Middle frontal gyrus (tissue), 1 donor: ENCODE results near the gene COQ7.

Source experiments
- DNase-seq: peaks from one replicate; pipeline ENCODE4 v3.0.0-alpha.2; 2015; ENCODE audit warnings: low spot score; ENCODE audit errors: extremely low spot score

The COQ7 gene

GRCh38 chr16:19067349-19068236 lies at the start of gene COQ7:
Gene COQ7, plus strand, starts transcription at chr16:19067614. Its CDS starts 51 bp downstream, at chr16:19067665.
- DNase-seq: peak; percentile 99

GRCh38 chr16:19020689-19021088 lies 46.7 kb upstream of the COQ7 start:
- no peak for DNase-seq

GRCh38 chr16:19021747-19022146 lies 45.7 kb upstream of the COQ7 start:
- no peak for DNase-seq

GRCh38 chr16:19027416-19027815 lies 40.0 kb upstream of the COQ7 start:
- no peak for DNase-seq

GRCh38 chr16:19029980-19030379 lies 37.4 kb upstream of the COQ7 start:
- no peak for DNase-seq

GRCh38 chr16:19031738-19032137 lies 35.7 kb upstream of the COQ7 start:
- no peak for DNase-seq

GRCh38 chr16:19033761-19034160 lies 33.7 kb upstream of the COQ7 start:
- DNase-seq: no peak

- DNase-seq: no peak
Observed at GRCh38 chr16:19040400-19040799, 27.0 kb upstream of the COQ7 start.

GRCh38 chr16:19044769-19045168 lies 22.6 kb upstream of the COQ7 start:
- no peak for DNase-seq

- no peak for DNase-seq
Observed at GRCh38 chr16:19046062-19046461, 21.4 kb upstream of the COQ7 start.

- DNase-seq: no peak
Observed at GRCh38 chr16:19062706-19063105, 4.7 kb upstream of the COQ7 start.

GRCh38 chr16:19066988-19067348 lies 446 bp upstream of the COQ7 start:
- DNase-seq: no peak

- no peak for DNase-seq
Observed at GRCh38 chr16:19068237-19068815, 912 bp downstream of the COQ7 start.

- DNase-seq: no peak
Observed at GRCh38 chr16:19071811-19072777, 4.7 kb downstream of the COQ7 start.

GRCh38 chr16:19073344-19073743 lies 5.9 kb downstream of the COQ7 start:
- no peak for DNase-seq

- DNase-seq: no peak
Observed at GRCh38 chr16:19073863-19074262, 6.4 kb downstream of the COQ7 start.

GRCh38 chr16:19075511-19075910 lies 8.1 kb downstream of the COQ7 start:
- no peak for DNase-seq

GRCh38 chr16:19077879-19078278 lies 10.5 kb downstream of the COQ7 start:
- DNase-seq: no peak

GRCh38 chr16:19083670-19084069 lies 16.3 kb downstream of the COQ7 start:
- DNase-seq: no peak

GRCh38 chr16:19084139-19084538 lies 16.7 kb downstream of the COQ7 start:
- DNase-seq: no peak

GRCh38 chr16:19084879-19085278 lies 17.5 kb downstream of the COQ7 start:
- no peak for DNase-seq

- no peak for DNase-seq
Observed at GRCh38 chr16:19085679-19086200, 18.3 kb downstream of the COQ7 start.
